H9 (cell line): Measurements from ENCODE around the gene IMPDH1. TPM values are rescaled to one million over a fixed set of nuclear protein-coding genes. Genes with fewer than 3 reads are reported as not detected.

ENCODE experiments used
- DNase-seq: peaks from one replicate; pipeline ENCODE4 v3.0.0-alpha.2; 2017
- H2AFZ ChIP-seq: one replicate; pipeline ENCODE4 v1.6.1; 2013; ENCODE audit warnings: mild to moderate bottlenecking, low read length, control low read depth, moderate library complexity
- H2AK5ac ChIP-seq: 2 replicates; pipeline ENCODE4 v1.6.1; 2013; ENCODE audit warnings: low read length, control low read depth, mixed read lengths; ENCODE audit not compliant: insufficient read length
- H2BK120ac ChIP-seq: one replicate; pipeline ENCODE4 v1.6.1; 2013; ENCODE audit warnings: low read depth, mild to moderate bottlenecking, low read length, control low read depth, inconsistent platforms; ENCODE audit not compliant: poor library complexity, severe bottlenecking
- H2BK12ac ChIP-seq: 2 replicates; pipeline ENCODE4 v1.6.1; 2013; ENCODE audit warnings: low read length, control low read depth, mixed read lengths, low read depth; ENCODE audit not compliant: insufficient read length
- H2BK15ac ChIP-seq: 2 replicates; pipeline ENCODE4 v1.6.1; 2013; ENCODE audit warnings: low read depth, low read length, control low read depth
- H2BK20ac ChIP-seq: one replicate; pipeline ENCODE4 v1.6.1; 2013; ENCODE audit warnings: low read depth, mild to moderate bottlenecking, low read length, control low read depth, inconsistent platforms; ENCODE audit not compliant: poor library complexity, severe bottlenecking
- H2BK5ac ChIP-seq: 2 replicates; pipeline ENCODE4 v1.6.1; 2013; ENCODE audit warnings: low read length, control low read depth, mixed read lengths; ENCODE audit not compliant: insufficient read length
- H3K14ac ChIP-seq: 2 replicates; pipeline ENCODE4 v1.6.1; 2013; ENCODE audit warnings: low read length, control low read depth; ENCODE audit not compliant: insufficient read depth
- H3K18ac ChIP-seq: 2 replicates; pipeline ENCODE4 v1.6.1; 2013; ENCODE audit warnings: low read depth, mild to moderate bottlenecking, mixed read lengths, low read length, control low read depth; ENCODE audit not compliant: insufficient read length
- H3K23ac ChIP-seq: 2 replicates; pipeline ENCODE4 v1.6.1; 2013; ENCODE audit warnings: low read length, control low read depth, mixed read lengths, low read depth; ENCODE audit not compliant: insufficient read length
- H3K23me2 ChIP-seq: 2 replicates; pipeline ENCODE4 v1.6.1; 2013; ENCODE audit warnings: low read depth, mild to moderate bottlenecking, mixed read lengths, low read length, control low read depth; ENCODE audit not compliant: insufficient read length, poor library complexity, severe bottlenecking
- H3K27ac ChIP-seq: 2 replicates; pipeline ENCODE4 v1.5.1; 2013; ENCODE audit warnings: low read length, control low read depth, mixed read lengths, low read depth; ENCODE audit not compliant: insufficient read length
- H3K27me3 ChIP-seq: 2 replicates; pipeline ENCODE4 v1.6.1; 2013; ENCODE audit warnings: low read length, control low read depth, inconsistent platforms; ENCODE audit not compliant: insufficient read depth
- H3K4ac ChIP-seq: 2 replicates; pipeline ENCODE4 v1.6.1; 2013; ENCODE audit warnings: low read depth, mild to moderate bottlenecking, control low read depth, inconsistent platforms, low read length, moderate library complexity
- H3K4me1 ChIP-seq: 2 replicates; pipeline ENCODE4 v1.6.1; 2013; ENCODE audit warnings: low read length, control low read depth, inconsistent platforms; ENCODE audit not compliant: insufficient read depth
- H3K4me2 ChIP-seq: 2 replicates; pipeline ENCODE4 v1.6.1; 2013; ENCODE audit warnings: low read length, control low read depth, mixed read lengths; ENCODE audit not compliant: insufficient read length, insufficient read depth
- H3K56ac ChIP-seq: 2 replicates; pipeline ENCODE4 v1.6.1; 2013; ENCODE audit warnings: low read depth, mild to moderate bottlenecking, mixed read lengths, low read length, control low read depth; ENCODE audit not compliant: insufficient read length
- H3K79me1 ChIP-seq: 2 replicates; pipeline ENCODE4 v1.6.1; 2013; ENCODE audit warnings: low read depth, mild to moderate bottlenecking, moderate library complexity, low read length, control low read depth, inconsistent platforms; ENCODE audit not compliant: insufficient read depth, poor library complexity, severe bottlenecking
- H3K79me2 ChIP-seq: 2 replicates; pipeline ENCODE4 v1.6.1; 2013; ENCODE audit warnings: low read length, control low read depth, inconsistent platforms; ENCODE audit not compliant: insufficient read depth
- H3K9ac ChIP-seq: 2 replicates; pipeline ENCODE4 v1.6.1; 2013; ENCODE audit warnings: low read length, control low read depth, mixed read lengths; ENCODE audit not compliant: insufficient read length; ENCODE audit errors: extremely low read depth
- H3K9me3 ChIP-seq: one replicate; pipeline ENCODE4 v1.6.1; 2013; ENCODE audit warnings: low read depth, low read length, inconsistent platforms; ENCODE audit not compliant: control insufficient read depth
- H3T11ph ChIP-seq: one replicate; pipeline ENCODE4 v1.6.1; 2013; ENCODE audit warnings: mild to moderate bottlenecking, low read length, control low read depth, inconsistent platforms
- H4K20me1 ChIP-seq: one replicate; pipeline ENCODE4 v1.6.1; 2013; ENCODE audit not compliant: control insufficient read depth, insufficient read length, insufficient read depth
- H4K5ac ChIP-seq: 2 replicates; pipeline ENCODE4 v1.6.1; 2013; ENCODE audit warnings: low read depth, mild to moderate bottlenecking, mixed read lengths, low read length, control low read depth; ENCODE audit not compliant: insufficient read length
- H4K8ac ChIP-seq: replicated peaks from 2 replicates; pipeline ENCODE4 v1.6.1; 2013; ENCODE audit warnings: low read length, control low read depth, mixed read lengths, low read depth; ENCODE audit not compliant: insufficient read length
- H4K91ac ChIP-seq: 2 replicates; pipeline ENCODE4 v1.6.1; 2013; ENCODE audit warnings: low read depth, mild to moderate bottlenecking, moderate library complexity, mixed read lengths, low read length, control low read depth; ENCODE audit not compliant: insufficient read length
- H3K27ac Mint-ChIP-seq, 3 experiments: 2 replicates in 2 of 3; 3 replicates in 1 of 3; pipeline ENCODE4 v1.8.0; 2020 to 2021; ENCODE audit warnings: mixed read lengths in 3 of 3, mild to moderate bottlenecking in 1 of 3, moderate library complexity in 1 of 3
- H3K27me3 Mint-ChIP-seq: 2 replicates; pipeline ENCODE4 v1.8.0; 2021; ENCODE audit warnings: low read depth, mild to moderate bottlenecking, moderate library complexity, mixed read lengths
- H3K36me3 Mint-ChIP-seq, 3 experiments: 2 replicates in 2 of 3; 3 replicates in 1 of 3; pipeline ENCODE4 v1.8.0; 2020 to 2021; ENCODE audit warnings: low read depth in 3 of 3, mixed read lengths in 3 of 3; ENCODE audit not compliant: insufficient read depth in 1 of 3
- H3K4me1 Mint-ChIP-seq, 2 experiments: 2 replicates each; pipeline ENCODE4 v1.8.0; 2020; ENCODE audit warnings: mixed read lengths in 2 of 2
- H3K4me3 Mint-ChIP-seq, 2 experiments: 2 replicates in 1 of 2; 3 replicates in 1 of 2; pipeline ENCODE4 v1.8.0; 2020 to 2021; ENCODE audit warnings: mild to moderate bottlenecking in 2 of 2, mixed read lengths in 2 of 2, moderate library complexity in 1 of 2
- H3K9me3 Mint-ChIP-seq, 2 experiments: 2 replicates in 1 of 2; 3 replicates in 1 of 2; pipeline ENCODE4 v1.8.0; 2020; ENCODE audit warnings: mild to moderate bottlenecking in 2 of 2, mixed read lengths in 2 of 2, moderate library complexity in 1 of 2
- WGBS: extraction: QIAGEN DNeasy Blood & Tissue Kit; methylation state at CpG from one replicate; pipeline ENCODE4 v1.1.7; 2013; ENCODE audit warnings: missing lambda C conversion rate, low lambda C conversion rate, mixed read lengths; ENCODE audit not compliant: insufficient read length; ENCODE audit errors: extremely low coverage; 5-methylcytosine and 5-hydroxymethylcytosine counted together
- total RNA-seq: library from RNA; stranded (reverse); gene quantifications from 2 replicates; pipeline ENCODE4 v1.2.1, GENCODE V29; 2021
- TF ChIP-seq, protein P1 (sequence below): fragments of 200-600 bp; sonication (generic); conservative IDR thresholded peaks from 3 replicates; pipeline ENCODE4 v1.8.0; 2021; ENCODE audit warnings: antibody characterized with exemption, mild to moderate bottlenecking

The IMPDH1 gene
- total RNA-seq, 1 experiment from 2014 or later: 35.2 TPM

DNA sequence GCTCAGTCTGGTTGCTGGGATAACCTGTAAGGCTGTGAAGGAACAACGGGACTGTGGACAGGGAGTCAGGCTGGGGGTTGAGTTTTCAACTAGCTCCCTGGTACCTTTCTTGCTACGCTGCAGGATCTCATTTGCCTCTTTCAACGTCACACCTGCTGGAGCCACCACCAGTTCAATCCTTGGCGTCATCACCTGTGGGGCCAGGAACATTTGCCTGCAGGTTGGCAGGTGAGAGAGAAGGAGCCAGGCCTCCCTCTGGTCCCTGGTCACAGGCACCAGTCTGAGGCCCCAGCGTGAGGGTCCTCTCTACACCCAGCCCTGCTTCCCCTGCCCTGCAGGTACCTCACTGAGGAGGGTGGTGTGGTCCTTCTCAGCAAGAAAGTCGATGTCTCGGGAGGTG, 9.8 kb downstream of the IMPDH1 start:
- Histone ChIP-seq H3K4me1 (no peaks in the 10 kb centered on the region), H3K23ac (no peak overlapping the region)

More for the DNA sequence above, 9.8 kb downstream of the IMPDH1 start:
- Histone ChIP-seq H3T11ph (no peak overlapping the region), H3K18ac (no peak overlapping the region), H2BK5ac (no peak overlapping the region), H2AFZ (no peak overlapping the region), H3K79me2 (no peaks in the 10 kb centered on the region), H3K9me3 (no peaks in the 10 kb centered on the region), H3K23me2 (no peaks in the 10 kb centered on the region), H4K91ac (no peak overlapping the region), H4K20me1 (no peaks in the 10 kb centered on the region), H3K4ac (no peak overlapping the region), H3K14ac (no peak overlapping the region), H3K56ac (no peak overlapping the region), H2BK20ac (no peak overlapping the region), H3K4me2 (no peak overlapping the region), H3K79me1 (no peaks in the 10 kb centered on the region), H2BK120ac (no peak overlapping the region), H3K27ac (no peak overlapping the region), H3K27me3 (no peaks in the 10 kb centered on the region; the same call in 1 of the 2 replicates), H2BK12ac (no peak overlapping the region), H2AK5ac (no peak overlapping the region), H4K8ac (no peak overlapping the region), H4K5ac (no peak overlapping the region), H3K9ac (no peak overlapping the region), H2BK15ac (no peak overlapping the region)
- no peaks in the 10 kb centered on the region for H3K9me3 Mint-ChIP-seq
- TF ChIP-seq, protein P1, sequence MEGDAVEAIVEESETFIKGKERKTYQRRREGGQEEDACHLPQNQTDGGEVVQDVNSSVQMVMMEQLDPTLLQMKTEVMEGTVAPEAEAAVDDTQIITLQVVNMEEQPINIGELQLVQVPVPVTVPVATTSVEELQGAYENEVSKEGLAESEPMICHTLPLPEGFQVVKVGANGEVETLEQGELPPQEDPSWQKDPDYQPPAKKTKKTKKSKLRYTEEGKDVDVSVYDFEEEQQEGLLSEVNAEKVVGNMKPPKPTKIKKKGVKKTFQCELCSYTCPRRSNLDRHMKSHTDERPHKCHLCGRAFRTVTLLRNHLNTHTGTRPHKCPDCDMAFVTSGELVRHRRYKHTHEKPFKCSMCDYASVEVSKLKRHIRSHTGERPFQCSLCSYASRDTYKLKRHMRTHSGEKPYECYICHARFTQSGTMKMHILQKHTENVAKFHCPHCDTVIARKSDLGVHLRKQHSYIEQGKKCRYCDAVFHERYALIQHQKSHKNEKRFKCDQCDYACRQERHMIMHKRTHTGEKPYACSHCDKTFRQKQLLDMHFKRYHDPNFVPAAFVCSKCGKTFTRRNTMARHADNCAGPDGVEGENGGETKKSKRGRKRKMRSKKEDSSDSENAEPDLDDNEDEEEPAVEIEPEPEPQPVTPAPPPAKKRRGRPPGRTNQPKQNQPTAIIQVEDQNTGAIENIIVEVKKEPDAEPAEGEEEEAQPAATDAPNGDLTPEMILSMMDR: no peak
- peaks cover 8 to 14% of the 10 kb centered on the region in 2 experiments for H3K4me1 Mint-ChIP-seq
- H3K4me3 Mint-ChIP-seq: no peak overlapping the region
- no CpG with 5 or more reads among the region's 7 CpGs for WGBS
- H3K27ac Mint-ChIP-seq: no peak overlapping the region
- DNase-seq: no peak
- peaks cover 25% of the 10 kb centered on the region for H3K27me3 Mint-ChIP-seq
- H3K36me3 Mint-ChIP-seq: peaks cover 8 to 31% (median 19%) of the 10 kb centered on the region in 3 experiments
